ENCODE results near the gene EFS. TPM values are rescaled to one million over a fixed set of nuclear protein-coding genes. Genes with fewer than 3 reads are reported as not detected.

EFS gene
- total and polyA plus RNA-seq, 2 of the 8 experiments (the other 6 are each of a cell fraction or from before 2014, with no cell fraction given) = 27.8 to 28.6 TPM

DNA sequence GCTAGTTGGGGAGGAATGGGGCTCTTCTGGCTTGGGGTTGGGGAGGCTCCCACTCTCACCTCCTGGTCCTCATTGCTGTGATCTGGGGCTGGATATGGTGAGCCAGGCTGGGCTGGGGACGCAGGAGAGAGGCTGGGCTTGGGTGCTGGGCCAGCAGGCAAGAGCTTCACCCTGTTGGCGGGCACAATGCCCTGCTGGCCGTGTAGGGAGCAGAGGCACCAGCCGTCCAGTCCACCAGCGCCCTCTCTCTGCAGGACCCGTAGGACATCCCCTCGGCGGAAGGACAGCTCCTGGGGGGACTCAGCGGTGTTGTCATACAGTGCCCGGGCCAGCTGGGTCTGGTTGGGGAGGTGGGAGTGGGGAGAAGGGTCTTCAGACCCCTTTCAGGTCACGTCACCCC, 4.5 kb downstream of the EFS start (continued):
- no peak for TF ChIP-seq JUN (IDR thresholded peaks at IDR 0.05; ENCODE audit: low read depth, low read length)
- TF ChIP-seq JUND (IDR thresholded peaks at IDR 0.05; ENCODE audit: low read length) = no peak
- TF ChIP-seq YY1 (IDR thresholded peaks at IDR 0.05; ENCODE audit: low read depth, low read length) = no peak
- peak; percentile 56 to 67 for TF ChIP-seq RAD21 (IDR thresholded peaks at IDR 0.05 in 1 of 2, conservative IDR thresholded peaks at IDR 0.05 in 1 of 2; ENCODE audit: low read depth in 2 of 2, low read length in 2 of 2)
- TF ChIP-seq, protein P1, sequence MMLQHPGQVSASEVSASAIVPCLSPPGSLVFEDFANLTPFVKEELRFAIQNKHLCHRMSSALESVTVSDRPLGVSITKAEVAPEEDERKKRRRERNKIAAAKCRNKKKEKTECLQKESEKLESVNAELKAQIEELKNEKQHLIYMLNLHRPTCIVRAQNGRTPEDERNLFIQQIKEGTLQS (IDR thresholded peaks at IDR 0.05; ENCODE audit: insufficient read depth, low read depth, low read length) = no peak
